Thoracic aorta (tissue), 2 donors: ENCODE results near the gene SLC5A6. TPM values are rescaled to one million over a fixed set of nuclear protein-coding genes. Genes with fewer than 3 reads are reported as not detected.
A peak's percentile ranks its signal among the peaks of the same experiment; 100 is the strongest.

Experiments used
- ATAC-seq: fragments of 150-250 bp; one replicate; pipeline ENCODE4 v1.8.0; 2017; ENCODE audit warnings: low read depth; ENCODE audit not compliant: insufficient number of reproducible peaks, low FRiP score
- DNase-seq: peaks from one replicate; pipeline ENCODE4 v3.0.0-alpha.2; 2020; ENCODE audit warnings: low spot score
- H3K27ac ChIP-seq, 2 donors: fragments of 200-600 bp; sonication (generic); 1 replicate in 1 of 2; 2 replicates in 1 of 2; pipeline ENCODE4 v1.5.1; 2016; ENCODE audit warnings: mild to moderate bottlenecking in 2 of 2, moderate library complexity in 2 of 2
- H3K27me3 ChIP-seq: fragments of 200-600 bp; sonication (generic); replicated peaks from 2 replicates; pipeline ENCODE4 v1.6.0; 2016; ENCODE audit warnings: mild to moderate bottlenecking; ENCODE audit not compliant: insufficient read depth
- H3K36me3 ChIP-seq: fragments of 200-600 bp; sonication (generic); one replicate; pipeline ENCODE4 v1.5.1; 2016
- H3K4me1 ChIP-seq, 2 donors: fragments of 200-600 bp; sonication (generic); 1 replicate in 1 of 2; 2 replicates in 1 of 2; pipeline versions ENCODE4 v1.5.1 to v1.6.0; 2016; ENCODE audit warnings: low read depth in 2 of 2, mild to moderate bottlenecking in 1 of 2; ENCODE audit not compliant: control insufficient read depth in 1 of 2
- H3K4me3 ChIP-seq: fragments of 200-600 bp; sonication (generic); 2 replicates; pipeline ENCODE4 v1.5.1; 2016; ENCODE audit warnings: mild to moderate bottlenecking
- H3K9me3 ChIP-seq: fragments of 200-600 bp; sonication (generic); 2 replicates; pipeline ENCODE4 v1.5.1; 2016
- total RNA-seq, 2 donors: library from RNA; depleted of rRNA; stranded (reverse); fragments of >200 nt; gene quantifications; one replicate each; pipeline versions ENCODE4 v1.1.0 to v1.2.3, GENCODE V29; 2016
- TF ChIP-seq, protein P1 (sequence below): fragments of 200-600 bp; sonication (generic); IDR thresholded peaks from one replicate; pipeline ENCODE4 v1.5.1; 2019; ENCODE audit warnings: antibody characterized with exemption

SLC5A6 gene
- total RNA-seq, 2 donors from 2014 or later, result 26.0 to 51.2 TPM

DNA sequence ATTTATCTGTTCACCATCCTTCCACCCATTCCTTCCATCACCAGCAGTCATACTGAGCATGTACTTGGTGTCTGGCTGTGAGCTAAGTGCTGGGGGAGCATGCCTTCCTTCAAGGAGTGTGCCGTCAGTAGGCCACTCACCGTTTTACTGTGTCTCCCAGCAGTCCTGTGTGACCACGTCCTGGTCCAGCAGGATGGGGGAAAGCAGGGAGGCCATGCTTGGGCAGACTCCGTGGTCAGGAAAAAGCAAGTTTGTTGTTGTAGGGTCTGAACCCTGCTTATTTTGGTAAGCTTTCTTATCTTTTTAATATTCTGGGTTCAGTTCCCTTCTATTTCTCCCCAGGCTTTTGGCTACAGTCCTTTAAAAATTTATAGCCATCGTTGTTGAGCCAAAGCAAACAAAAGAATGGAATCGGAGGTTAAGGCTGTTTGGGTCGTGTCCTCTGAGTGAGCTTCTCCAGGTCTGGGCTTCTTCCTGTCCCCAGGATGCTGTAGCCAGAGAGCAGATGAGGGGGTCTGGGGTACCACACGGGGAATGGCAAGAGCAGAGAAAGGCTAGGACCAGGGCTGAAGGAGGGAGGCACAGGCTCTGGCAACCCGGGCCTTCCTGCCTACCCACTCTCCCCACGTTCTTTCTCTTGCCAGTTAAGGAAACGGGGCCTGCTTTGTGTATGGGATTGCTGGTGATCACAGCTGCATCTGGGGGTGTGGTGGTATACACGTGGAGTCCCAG is 37.3 kb upstream of the SLC5A6 start:
- Histone ChIP-seq H3K27ac (peak overlapping the region; percentile 19 to 37), H3K4me3 (no peak overlapping the region), H3K4me1 (peaks cover 3 to 18% of the 10 kb centered on the region in 2 donors), H3K27me3 (no peaks in the 10 kb centered on the region), H3K36me3 (no peaks in the 10 kb centered on the region), H3K9me3 (no peaks in the 10 kb centered on the region)
- TF ChIP-seq, protein P1, sequence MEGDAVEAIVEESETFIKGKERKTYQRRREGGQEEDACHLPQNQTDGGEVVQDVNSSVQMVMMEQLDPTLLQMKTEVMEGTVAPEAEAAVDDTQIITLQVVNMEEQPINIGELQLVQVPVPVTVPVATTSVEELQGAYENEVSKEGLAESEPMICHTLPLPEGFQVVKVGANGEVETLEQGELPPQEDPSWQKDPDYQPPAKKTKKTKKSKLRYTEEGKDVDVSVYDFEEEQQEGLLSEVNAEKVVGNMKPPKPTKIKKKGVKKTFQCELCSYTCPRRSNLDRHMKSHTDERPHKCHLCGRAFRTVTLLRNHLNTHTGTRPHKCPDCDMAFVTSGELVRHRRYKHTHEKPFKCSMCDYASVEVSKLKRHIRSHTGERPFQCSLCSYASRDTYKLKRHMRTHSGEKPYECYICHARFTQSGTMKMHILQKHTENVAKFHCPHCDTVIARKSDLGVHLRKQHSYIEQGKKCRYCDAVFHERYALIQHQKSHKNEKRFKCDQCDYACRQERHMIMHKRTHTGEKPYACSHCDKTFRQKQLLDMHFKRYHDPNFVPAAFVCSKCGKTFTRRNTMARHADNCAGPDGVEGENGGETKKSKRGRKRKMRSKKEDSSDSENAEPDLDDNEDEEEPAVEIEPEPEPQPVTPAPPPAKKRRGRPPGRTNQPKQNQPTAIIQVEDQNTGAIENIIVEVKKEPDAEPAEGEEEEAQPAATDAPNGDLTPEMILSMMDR, result no peak
- ATAC-seq (no peak), DNase-seq (no peak)

DNA sequence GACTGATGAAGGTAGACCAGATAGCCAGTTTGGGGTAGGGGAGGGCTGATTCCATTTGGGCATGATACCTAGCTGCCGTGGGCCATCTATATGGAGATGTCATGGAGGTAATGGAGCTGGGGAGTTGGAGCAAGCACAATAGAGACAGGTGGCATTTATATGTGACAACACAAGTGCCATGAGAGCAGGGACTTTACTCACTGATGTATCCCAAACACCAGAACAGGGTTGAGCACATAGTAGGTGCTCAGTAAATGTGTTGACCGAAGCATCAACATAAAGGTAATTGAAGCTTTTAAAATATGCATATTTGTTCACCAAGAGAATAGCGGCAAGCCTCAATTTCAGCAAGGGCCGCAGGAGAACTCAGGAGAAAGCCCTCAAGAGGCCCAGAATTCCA is 35.8 kb upstream of the SLC5A6 start:
- no peak for DNase-seq
- no peak overlapping the region for H3K4me3 ChIP-seq
- TF ChIP-seq, protein P1, result no peak
- H3K9me3 ChIP-seq, result no peaks in the 10 kb centered on the region
- no peaks in the 10 kb centered on the region for H3K27me3 ChIP-seq
- no peak overlapping the region for H3K27ac ChIP-seq
- no peak for ATAC-seq
- peaks cover 7% of the 10 kb centered on the region for H3K36me3 ChIP-seq
- peaks cover 3 to 18% of the 10 kb centered on the region in 2 donors for H3K4me1 ChIP-seq

DNA sequence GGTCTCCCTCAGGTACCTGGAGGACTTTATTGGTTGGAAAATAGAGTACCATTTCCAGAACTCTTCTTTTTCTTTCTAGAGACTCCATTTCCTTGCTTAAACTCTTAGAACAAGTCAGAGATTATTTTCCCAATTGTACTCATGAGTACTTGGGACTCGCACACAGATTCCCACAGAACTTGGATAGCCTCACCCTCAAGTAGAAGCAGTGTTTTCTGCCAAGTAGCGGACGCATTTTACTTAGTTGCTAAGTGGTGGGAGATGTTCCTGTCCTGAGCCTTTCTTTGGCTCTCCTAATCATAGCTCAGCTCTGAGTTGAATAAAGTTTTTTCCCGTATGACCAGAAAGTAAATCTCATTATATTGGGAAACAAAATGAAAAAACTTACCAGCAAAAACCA is 33.6 kb upstream of the SLC5A6 start:
- Histone ChIP-seq H3K27me3 (no peaks in the 10 kb centered on the region), H3K4me3 (no peak overlapping the region), H3K9me3 (no peaks in the 10 kb centered on the region), H3K36me3 (peaks cover 17% of the 10 kb centered on the region), H3K27ac (no peak overlapping the region), H3K4me1 (peaks cover 3 to 18% of the 10 kb centered on the region in 2 donors)
- no peak for DNase-seq
- no peak for ATAC-seq
- TF ChIP-seq, protein P1, result no peak

DNA sequence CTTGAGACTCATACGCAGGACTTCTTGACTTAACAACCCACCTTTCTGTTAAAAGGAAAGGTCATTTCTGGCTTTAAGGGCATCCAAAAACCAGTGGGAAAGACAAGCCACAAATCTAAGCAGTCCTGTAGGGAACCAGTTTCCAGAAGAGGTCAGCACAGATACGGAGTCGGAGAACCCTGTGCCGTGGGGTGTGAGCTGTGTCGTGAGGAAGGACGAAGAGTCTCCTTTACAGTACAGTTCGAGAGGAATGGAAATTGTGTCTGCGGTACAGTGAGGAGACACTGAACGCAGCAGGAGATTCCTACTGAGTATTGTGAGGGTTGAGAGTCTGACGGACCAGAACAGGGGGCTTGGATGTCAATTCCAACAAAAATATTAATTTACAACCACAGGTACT is 33.0 kb upstream of the SLC5A6 start:
- Histone ChIP-seq H3K27ac (no peak overlapping the region), H3K4me1 (peaks cover 3 to 14% of the 10 kb centered on the region in 2 donors), H3K4me3 (no peak overlapping the region), H3K9me3 (no peaks in the 10 kb centered on the region), H3K27me3 (no peaks in the 10 kb centered on the region), H3K36me3 (peaks cover 20% of the 10 kb centered on the region)
- DNase-seq, result no peak
- TF ChIP-seq, protein P1, result no peak
- ATAC-seq, result no peak

DNA sequence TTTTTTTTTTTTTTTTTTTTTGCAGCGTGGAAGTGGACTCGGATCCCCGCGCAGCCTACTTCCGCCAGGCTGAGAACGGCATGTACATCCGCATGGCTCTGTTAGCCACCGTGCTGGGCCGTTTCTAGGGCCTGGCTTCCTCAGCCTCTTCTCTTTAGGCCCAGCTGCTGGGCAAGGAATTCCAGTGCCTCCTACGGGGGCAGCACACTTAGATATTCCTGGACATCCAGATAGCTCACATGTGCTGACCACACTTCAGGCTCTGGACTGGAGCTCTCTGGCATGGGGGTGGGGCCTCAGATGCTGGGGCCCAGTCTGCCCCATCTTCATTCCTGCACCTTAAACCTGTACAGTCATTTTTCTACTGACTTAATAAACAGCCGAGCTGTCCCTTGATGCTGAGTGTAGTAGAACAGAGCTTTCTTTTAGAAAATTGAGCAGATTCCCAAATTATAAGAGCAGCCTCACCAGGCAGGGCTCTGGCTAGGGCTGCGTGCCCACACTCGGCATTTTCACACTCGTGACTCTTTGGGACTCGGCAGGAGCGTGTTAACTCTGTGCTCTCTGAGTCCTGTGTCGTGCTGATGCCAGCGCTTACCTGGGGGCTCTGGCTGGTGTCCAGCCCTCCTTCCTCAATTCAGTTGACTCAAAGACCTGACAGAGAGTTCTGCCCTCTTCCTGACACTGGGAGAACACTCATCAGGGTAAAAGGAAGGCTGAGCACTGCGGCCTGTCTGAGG is 31.5 kb upstream of the SLC5A6 start:
- TF ChIP-seq, protein P1, result no peak
- Histone ChIP-seq H3K9me3 (no peaks in the 10 kb centered on the region), H3K4me1 (no peaks in the 10 kb centered on the region), H3K27ac (no peak overlapping the region), H3K4me3 (no peak overlapping the region), H3K36me3 (peaks cover 32% of the 10 kb centered on the region), H3K27me3 (no peaks in the 10 kb centered on the region)
- DNase-seq, result no peak
- ATAC-seq, result no peak
